B cell (primary cell): ENCODE results near the gene CDK5RAP1. TPM values are rescaled to one million over a fixed set of nuclear protein-coding genes. Genes with fewer than 3 reads are reported as not detected.

ENCODE experiments used
- ATAC-seq: fragments of 200-7000 bp; cut with Tn5 transposase; one replicate; pipeline ENCODE4 v1.10.0; 2021; ENCODE audit warnings: low read depth, mild to moderate bottlenecking, moderate number of reproducible peaks, moderate library complexity
- CTCF ChIA-PET: fragments of 350-600 bp; sonication (Branson Sonifier 250); formaldehyde crosslinking; loops from one replicate; lab custom pipeline; 2021; ENCODE audit warnings: antibody characterized with exemption, inconsistent platforms; lab: Charles Lee
- POLR2A ChIA-PET: fragments of 350-600 bp; sonication (Branson Sonifier 250); formaldehyde crosslinking; loops from one replicate; lab custom pipeline; 2021; ENCODE audit warnings: antibody characterized with exemption; lab: Charles Lee
- DNase-seq: peaks from one replicate; pipeline ENCODE4 v3.0.0; 2013
- H2AFZ ChIP-seq: 2 replicates; pipeline ENCODE4 v1.6.1; 2012; ENCODE audit warnings: mild to moderate bottlenecking, low read depth, low read length; ENCODE audit not compliant: insufficient read depth, poor library complexity, severe bottlenecking
- H3K27ac ChIP-seq, 2 donors: 1 replicate in 1 of 2; 2 replicates in 1 of 2; pipeline ENCODE4 v1.5.1; 2012 to 2013; ENCODE audit warnings: low read length in 2 of 2, mild to moderate bottlenecking in 2 of 2, moderate library complexity in 1 of 2
- H3K27me3 ChIP-seq, 4 experiments: fragments of 200-600 bp in 1 of 4; sonication (generic) in 1 of 4; replicated peaks in 1 of 4; 1 replicate in 2 of 4; 2 replicates in 2 of 4; pipeline versions ENCODE4 v1.6.1 to v1.7.0; 2013 to 2016; ENCODE audit warnings: low read length in 3 of 4, mild to moderate bottlenecking in 2 of 4, mixed read lengths in 1 of 4, moderate library complexity in 1 of 4; ENCODE audit not compliant: insufficient read depth in 4 of 4, control insufficient read depth in 3 of 4; ENCODE audit errors: control extremely low read depth in 1 of 4
- H3K36me3 ChIP-seq, 2 experiments: replicated peaks in 1 of 2; 1 replicate in 1 of 2; 2 replicates in 1 of 2; pipeline versions ENCODE4 v1.6.1 to v1.7.1; 2013; ENCODE audit warnings: low read length in 1 of 2; ENCODE audit not compliant: insufficient read depth in 2 of 2, control insufficient read depth in 1 of 2; ENCODE audit errors: control extremely low read depth in 1 of 2, extremely low read depth in 1 of 2
- H3K4me1 ChIP-seq, 2 donors: fragments of 200-600 bp in 1 of 2; sonication (generic) in 1 of 2; 1 replicate in 1 of 2; 2 replicates in 1 of 2; pipeline versions ENCODE4 v1.5.1 to v1.6.1; 2013 to 2017; ENCODE audit warnings: low read length in 2 of 2; ENCODE audit not compliant: control insufficient read depth in 2 of 2, insufficient read depth in 2 of 2
- H3K4me2 ChIP-seq: replicated peaks from 2 replicates; pipeline ENCODE3; 2012; ENCODE audit warnings: mild to moderate bottlenecking, low read depth, low read length; ENCODE audit not compliant: poor library complexity, severe bottlenecking
- H3K4me3 ChIP-seq, 5 experiments: fragments of 200-600 bp in 1 of 5; sonication (generic) in 1 of 5; 1 replicate in 3 of 5; 2 replicates in 2 of 5; pipeline versions ENCODE4 v1.5.1 to v1.7.0; 2011 to 2016; ENCODE audit warnings: low read length in 4 of 5, mild to moderate bottlenecking in 4 of 5, low read depth in 2 of 5, control low read depth in 1 of 5, moderate library complexity in 1 of 5; ENCODE audit not compliant: insufficient read depth in 1 of 5; ENCODE audit errors: control extremely low read depth in 1 of 5, extremely low read depth in 1 of 5
- H3K79me2 ChIP-seq: fragments of 200-600 bp; sonication (generic); one replicate; pipeline ENCODE4 v1.6.0; 2016; ENCODE audit warnings: low read length; ENCODE audit not compliant: control insufficient read depth, insufficient read depth
- H3K9ac ChIP-seq: fragments of 200-600 bp; sonication (generic); 2 replicates; pipeline ENCODE4 v1.6.1; 2017; ENCODE audit warnings: mild to moderate bottlenecking, low read length, moderate library complexity
- H3K9me3 ChIP-seq, 3 donors: one replicate each; pipeline versions ENCODE4 v1.6.1 to v1.7.1; 2013; ENCODE audit warnings: low read length in 2 of 3; ENCODE audit not compliant: control insufficient read depth in 2 of 3, insufficient read depth in 1 of 3; ENCODE audit errors: control extremely low read depth in 1 of 3
- H4K20me1 ChIP-seq: 2 replicates; pipeline ENCODE4 v1.6.0; 2012; ENCODE audit warnings: mild to moderate bottlenecking, low read length; ENCODE audit not compliant: insufficient read depth, control insufficient read depth, poor library complexity, severe bottlenecking
- H3K27ac Mint-ChIP-seq: one replicate; pipeline ENCODE4 v1.8.0; 2021; ENCODE audit warnings: mixed read lengths
- H3K27me3 Mint-ChIP-seq: one replicate; pipeline ENCODE4 v1.8.0; 2021; ENCODE audit warnings: mixed read lengths
- H3K4me1 Mint-ChIP-seq: one replicate; pipeline ENCODE4 v1.8.0; 2021; ENCODE audit warnings: mixed read lengths
- H3K4me3 Mint-ChIP-seq: one replicate; pipeline ENCODE4 v1.8.0; 2021; ENCODE audit warnings: mixed read lengths
- H3K9me3 Mint-ChIP-seq: one replicate; pipeline ENCODE4 v1.8.0; 2022; ENCODE audit warnings: mixed read lengths; ENCODE audit not compliant: insufficient read depth
- EZH2 ChIP-seq: IDR thresholded peaks from 2 replicates; pipeline ENCODE4 v1.6.1; 2012; ENCODE audit warnings: borderline replicate concordance, low read depth, mild to moderate bottlenecking, moderate library complexity, low read length; ENCODE audit not compliant: insufficient read depth, poor library complexity, severe bottlenecking
- WGBS: methylation state at CpG from one replicate; pipeline ENCODE4 v1.1.5; 2013; ENCODE audit warnings: missing lambda C conversion rate; ENCODE audit not compliant: insufficient coverage; 5-methylcytosine and 5-hydroxymethylcytosine counted together
- intact Hi-C: fragments of 100-400 bp; cut with micrococcal nuclease; formaldehyde crosslinking; loops from one replicate; pipeline ENCODE4 v1.10.0; 2022
- polyA plus RNA-seq: library from polyadenylated mRNA; depleted of rRNA; stranded (reverse); fragments of >200 nt; gene quantifications from 2 replicates; pipeline ENCODE4 v1.2.3, GENCODE V29; 2012
- total RNA-seq, 2 donors: library from RNA; stranded (reverse); fragments of 120-200 nt in 1 of 2; gene quantifications; 1 replicate in 1 of 2; 2 replicates in 1 of 2; pipeline versions ENCODE4 v1.2.3 to v1.2.4, GENCODE V29; 2013 to 2022
- TF ChIP-seq, protein P1 (sequence below): fragments of 200-600 bp; IDR thresholded peaks from one replicate; pipeline ENCODE4 v1.8.0; 2022; ENCODE audit warnings: antibody characterized with exemption, mild to moderate bottlenecking

CDK5RAP1 gene
- total and polyA plus RNA-seq, 2 donors (not counting 1 experiment from before 2014, with no cell fraction given): 50.4 to 60.5 TPM

DNA sequence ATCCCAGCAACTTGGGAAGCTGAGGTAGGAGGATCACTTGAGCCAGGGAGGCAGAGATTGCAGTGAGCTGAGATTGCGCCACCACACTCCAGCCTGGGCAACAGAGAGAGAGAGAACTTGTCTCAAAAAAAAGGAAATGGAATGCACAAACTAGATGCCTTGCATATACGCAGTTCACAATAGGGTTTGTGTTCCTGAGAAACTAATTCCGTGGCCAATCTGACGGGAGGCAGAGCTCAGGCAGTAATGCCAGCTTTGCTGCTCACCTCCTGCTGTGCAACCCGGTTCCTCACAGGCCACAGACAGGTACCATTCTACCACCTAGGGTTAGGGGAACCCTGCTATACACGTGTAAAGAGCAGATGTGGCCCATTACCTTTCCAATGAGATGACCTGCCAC is 1.4 kb downstream of the CDK5RAP1 start:
- H3K4me1 Mint-ChIP-seq: peaks cover 45% of the 10 kb centered on the region
- Histone ChIP-seq H3K9me3 (no peaks in the 10 kb centered on the region), H3K4me1 (peaks cover 19 to 29% of the 10 kb centered on the region in 2 donors), H3K36me3 (peaks cover 2 to 16% of the 10 kb centered on the region in 2 experiments), H3K4me2 (peak overlapping the region; percentile 79), H3K27ac (no peak overlapping the region), H3K79me2 (peaks cover 68% of the 10 kb centered on the region), H3K9ac (no peak overlapping the region), H3K27me3 (no peaks in the 10 kb centered on the region), H4K20me1 (peaks cover 39% of the 10 kb centered on the region), H3K4me3 (no peak overlapping the region), H2AFZ (no peak overlapping the region)
- H3K27me3 Mint-ChIP-seq: no peaks in the 10 kb centered on the region
- no peaks in the 10 kb centered on the region for H3K9me3 Mint-ChIP-seq
- CTCF ChIA-PET: interaction anchor here (0.6 to 6.4 kb wide), 3 partner anchors 21 to 267 kb away, joined by 3 to 36 read pairs (median 33); partner anchors contain the start of genes ACTL10 and SNTA1
- 88% methylated on average over 6 of the region's 6 CpGs for WGBS
- peak overlapping the region; percentile 96 for H3K4me3 Mint-ChIP-seq
- intact Hi-C loops: loop anchor here (2.0 kb wide), 2 partner anchors 267 to 713 kb away; partner anchors contain the start of genes ACTL10 and EIF2S2
- no peak overlapping the region for H3K27ac Mint-ChIP-seq
- POLR2A ChIA-PET: no interaction called here
- DNase-seq (no peak), ATAC-seq (no peak)
- no peak for TF ChIP-seq EZH2
- TF ChIP-seq, protein P1, sequence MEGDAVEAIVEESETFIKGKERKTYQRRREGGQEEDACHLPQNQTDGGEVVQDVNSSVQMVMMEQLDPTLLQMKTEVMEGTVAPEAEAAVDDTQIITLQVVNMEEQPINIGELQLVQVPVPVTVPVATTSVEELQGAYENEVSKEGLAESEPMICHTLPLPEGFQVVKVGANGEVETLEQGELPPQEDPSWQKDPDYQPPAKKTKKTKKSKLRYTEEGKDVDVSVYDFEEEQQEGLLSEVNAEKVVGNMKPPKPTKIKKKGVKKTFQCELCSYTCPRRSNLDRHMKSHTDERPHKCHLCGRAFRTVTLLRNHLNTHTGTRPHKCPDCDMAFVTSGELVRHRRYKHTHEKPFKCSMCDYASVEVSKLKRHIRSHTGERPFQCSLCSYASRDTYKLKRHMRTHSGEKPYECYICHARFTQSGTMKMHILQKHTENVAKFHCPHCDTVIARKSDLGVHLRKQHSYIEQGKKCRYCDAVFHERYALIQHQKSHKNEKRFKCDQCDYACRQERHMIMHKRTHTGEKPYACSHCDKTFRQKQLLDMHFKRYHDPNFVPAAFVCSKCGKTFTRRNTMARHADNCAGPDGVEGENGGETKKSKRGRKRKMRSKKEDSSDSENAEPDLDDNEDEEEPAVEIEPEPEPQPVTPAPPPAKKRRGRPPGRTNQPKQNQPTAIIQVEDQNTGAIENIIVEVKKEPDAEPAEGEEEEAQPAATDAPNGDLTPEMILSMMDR: no peak

DNA sequence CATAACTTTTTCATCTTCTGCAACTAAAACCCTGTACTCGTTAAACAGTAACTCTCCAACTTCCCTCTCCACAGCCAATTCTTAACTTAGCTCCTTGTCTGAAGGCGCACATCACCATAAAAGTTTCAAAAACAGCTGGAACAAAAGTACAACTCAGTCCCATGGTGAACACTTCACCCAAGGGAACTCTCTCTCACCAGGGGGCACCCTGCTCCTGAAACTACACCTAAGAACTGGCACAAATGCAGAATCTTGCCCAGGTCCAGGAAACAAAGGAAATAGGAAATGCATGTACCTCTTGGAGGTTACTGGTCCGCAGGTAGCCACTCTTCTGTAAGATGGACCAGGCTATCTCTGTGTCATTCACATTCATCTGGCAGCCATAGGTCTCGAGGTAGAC is 6.6 kb downstream of the CDK5RAP1 start:
- Histone ChIP-seq H3K36me3 (peaks cover 2 to 56% of the 10 kb centered on the region in 2 experiments), H3K4me2 (no peak overlapping the region), H3K79me2 (peaks cover 38% of the 10 kb centered on the region), H3K27ac (no peak overlapping the region), H3K4me1 (peaks cover 0 to 2% of the 10 kb centered on the region in 2 donors), H3K27me3 (no peaks in the 10 kb centered on the region), H3K9ac (no peak overlapping the region), H4K20me1 (peaks cover 29% of the 10 kb centered on the region), H3K9me3 (no peaks in the 10 kb centered on the region), H2AFZ (no peak overlapping the region), H3K4me3 (no peak overlapping the region)
- ChIA-PET POLR2A (interaction anchor here (0.6 kb wide), 1 partner anchor 50 kb away, joined by 4 read pairs; no protein-coding TSS in a partner anchor), CTCF (interaction anchor here (0.6 to 3.9 kb wide), 7 partner anchors 14 to 616 kb away, joined by 3 to 26 read pairs (median 7); no protein-coding TSS in a partner anchor)
- TF ChIP-seq, protein P1: no peak
- no peak for TF ChIP-seq EZH2
- no peaks in the 10 kb centered on the region for H3K9me3 Mint-ChIP-seq
- WGBS: 97% methylated on average over 3 of the region's 4 CpGs
- ATAC-seq (no peak), DNase-seq (no peak)
- H3K4me3 Mint-ChIP-seq: no peak overlapping the region
- intact Hi-C loops: loop anchor here (1.0 to 5.0 kb wide), 2 partner anchors 49 to 258 kb away; partner anchors contain the start of gene SNTA1
- H3K27me3 Mint-ChIP-seq: no peaks in the 10 kb centered on the region
- H3K27ac Mint-ChIP-seq: no peak overlapping the region
- peaks cover 29% of the 10 kb centered on the region for H3K4me1 Mint-ChIP-seq
